ENCODE data around the gene HSPG2. TPM values are rescaled to one million over a fixed set of nuclear protein-coding genes. Genes with fewer than 3 reads are reported as not detected.

The HSPG2 gene
- total and polyA plus RNA-seq, 9 of the 15 experiments (the other 6 are each of a cell fraction or from before 2014, with no cell fraction given): 0.14 to 160 (median 15.7) TPM

- peak; percentile 99 for TF ChIP-seq ARID4B (CRISPR knock-in tag; IDR thresholded peaks at IDR 0.05)
- no peak for TF ChIP-seq SRSF7 (optimal IDR thresholded peaks at IDR 0.05; ENCODE audit: low read depth, low read length)
- TF ChIP-seq VEZF1 (CRISPR knock-in tag; IDR thresholded peaks at IDR 0.05): peak; percentile 37
- peak; percentile 96 for TF ChIP-seq GTF2E2 (tag; IDR thresholded peaks at IDR 0.05)
- peak; percentile 98 for TF ChIP-seq ATF7 (IDR thresholded peaks at IDR 0.05)
- peak; percentile 52 for TF ChIP-seq ZSCAN29 (IDR thresholded peaks at IDR 0.05)
- TF ChIP-seq ZNF282 (CRISPR knock-in tag; IDR thresholded peaks at IDR 0.05): 0 out of 2 replicates have a peak, but pooled peaks have one; percentile 94
- peak; percentile 56; the same call in 1 of the 2 replicates for TF ChIP-seq RERE (CRISPR knock-in tag; IDR thresholded peaks at IDR 0.05; ENCODE audit: borderline replicate concordance)
- no peak for TF ChIP-seq ZBTB8A (IDR thresholded peaks at IDR 0.05; ENCODE audit: partially characterized antibody)
- TF ChIP-seq COPS2 (conservative IDR thresholded peaks at IDR 0.05): no peak
- no peak; the same call in 1 of the 2 replicates for TF ChIP-seq ZNF133 (CRISPR knock-in tag; IDR thresholded peaks at IDR 0.05)
- TF ChIP-seq GATAD2B (IDR thresholded peaks at IDR 0.05; ENCODE audit: borderline replicate concordance): peak; percentile 81
Observed at GRCh38 chr1:21782868-21783678, 154.0 kb downstream of the HSPG2 start, which contains the start of gene USP48 (continued).
